SW 1271 (cell line): ENCODE results near the gene RPS6KA4.
A peak's percentile ranks its signal among the peaks of the same experiment; 100 is the strongest.

Experiments used
- DNase-seq, 2 experiments: peaks; one replicate each; lab custom pipeline; 2025; lab: John Stamatoyannopoulos, UW

RPS6KA4 gene

GRCh38 chr11:64348383-64349024, 10.5 kb upstream of the RPS6KA4 start:
- no peak for DNase-seq

GRCh38 chr11:64349025-64349387, 10.0 kb upstream of the RPS6KA4 start:
- DNase-seq: no peak

- no peak for DNase-seq
Measured at GRCh38 chr11:64349404-64349803, 9.6 kb upstream of the RPS6KA4 start.

- no peak for DNase-seq
Measured at GRCh38 chr11:64351136-64351631, 7.8 kb upstream of the RPS6KA4 start.

- no peak for DNase-seq
Measured at GRCh38 chr11:64352099-64352994, 6.6 kb upstream of the RPS6KA4 start.

GRCh38 chr11:64352995-64353714, 5.8 kb upstream of the RPS6KA4 start:
- DNase-seq: no peak

- DNase-seq: no peak
Measured at GRCh38 chr11:64353715-64354506, 5.1 kb upstream of the RPS6KA4 start.

GRCh38 chr11:64355078-64355940, 3.7 kb upstream of the RPS6KA4 start:
- peak in 1 of 2 experiments; percentile 74 for DNase-seq

GRCh38 chr11:64356498-64357411, 2.2 kb upstream of the RPS6KA4 start:
- peak in 1 of 2 experiments; percentile 49 for DNase-seq

- no peak for DNase-seq
Measured at GRCh38 chr11:64357446-64357845, 1.5 kb upstream of the RPS6KA4 start.

GRCh38 chr11:64357904-64358535, 942 bp upstream of the RPS6KA4 start:
- peak; percentile 63 to 67 for DNase-seq

GRCh38 chr11:64358536-64358906, 441 bp upstream of the RPS6KA4 start:
- no peak for DNase-seq

GRCh38 chr11:64359712-64360445, 917 bp downstream of the RPS6KA4 start:
- no peak for DNase-seq

- no peak for DNase-seq
Measured at GRCh38 chr11:64360448-64360921, 1.5 kb downstream of the RPS6KA4 start.

GRCh38 chr11:64361659-64362058, 2.7 kb downstream of the RPS6KA4 start:
- DNase-seq: no peak

- no peak for DNase-seq
Measured at GRCh38 chr11:64362339-64362738, 3.4 kb downstream of the RPS6KA4 start.

- DNase-seq: no peak
Measured at GRCh38 chr11:64364435-64364834, 5.5 kb downstream of the RPS6KA4 start.

GRCh38 chr11:64364911-64365310, 5.9 kb downstream of the RPS6KA4 start:
- DNase-seq: no peak
